Testis (tissue), 3 donors: Measurements from ENCODE around the gene RAB27A. TPM values are rescaled to one million over a fixed set of nuclear protein-coding genes. Genes with fewer than 3 reads are reported as not detected.

Experiments used
- DNase-seq: peaks from one replicate; pipeline ENCODE4 v3.0.0-alpha.2; 2019
- H3K27ac ChIP-seq, 2 donors: fragments of 200-600 bp; sonication (generic); one replicate each; pipeline ENCODE4 v1.5.1; 2019
- H3K27me3 ChIP-seq: fragments of 200-600 bp; sonication (generic); one replicate; pipeline ENCODE4 v1.5.1; 2019
- H3K36me3 ChIP-seq: fragments of 200-600 bp; sonication (generic); one replicate; pipeline ENCODE4 v1.5.1; 2017; ENCODE audit warnings: low read depth; ENCODE audit errors: missing control alignments
- H3K4me1 ChIP-seq: fragments of 200-600 bp; sonication (generic); one replicate; pipeline ENCODE4 v1.5.1; 2019
- H3K4me3 ChIP-seq, 2 donors: fragments of 200-600 bp; sonication (generic); one replicate each; pipeline ENCODE4 v1.5.1; 2017 to 2019
- H3K9me3 ChIP-seq: fragments of 200-600 bp; sonication (generic); one replicate; pipeline ENCODE4 v1.5.1; 2017
- POLR2A ChIP-seq: fragments of 450-650 bp; IDR thresholded peaks from one replicate; pipeline ENCODE4 v1.6.1; 2017; ENCODE audit warnings: antibody characterized with exemption, mild to moderate bottlenecking, moderate library complexity
- WGBS, 2 donors: methylation state at CpG; one replicate each; pipeline ENCODE4 v1.1.5; 2018; 5-methylcytosine and 5-hydroxymethylcytosine counted together
- intact Hi-C: fragments of 100-400 bp; cut with DNase I; formaldehyde crosslinking; loops from one replicate; pipeline ENCODE4 v1.15.1; 2023; ENCODE audit warnings: low total_unique reads
- polyA plus RNA-seq: library from polyadenylated mRNA; stranded (reverse); fragments of 350-450 nt; fragmentation: Illumina TruSeq; extraction: RNeasy Lipid Tissue Mini Kit (QIAGEN cat#74804); gene quantifications from one replicate; pipeline ENCODE4 v1.2.3, GENCODE V29; 2014; ENCODE audit warnings: low read depth, low replicate concordance; ENCODE audit not compliant: insufficient read depth
- total RNA-seq, 2 donors: library from RNA; depleted of rRNA; stranded (reverse); fragments of >200 nt; gene quantifications; one replicate each; pipeline ENCODE4 v1.2.3, GENCODE V29; 2016
- TF ChIP-seq, protein P1 (sequence below), 3 experiments: fragments of 450-650 bp in 2 of 3; fragments of 200-600 bp in 1 of 3; sonication (generic) in 1 of 3; IDR thresholded peaks; one replicate each; pipeline ENCODE4 v1.5.1; 2016 to 2019; ENCODE audit warnings: antibody characterized with exemption in 3 of 3, mild to moderate bottlenecking in 2 of 3, moderate library complexity in 1 of 3

The RAB27A gene
- total and polyA plus RNA-seq, 3 donors from 2014 or later = 13.1 to 19.2 (median 13.7) TPM

DNA sequence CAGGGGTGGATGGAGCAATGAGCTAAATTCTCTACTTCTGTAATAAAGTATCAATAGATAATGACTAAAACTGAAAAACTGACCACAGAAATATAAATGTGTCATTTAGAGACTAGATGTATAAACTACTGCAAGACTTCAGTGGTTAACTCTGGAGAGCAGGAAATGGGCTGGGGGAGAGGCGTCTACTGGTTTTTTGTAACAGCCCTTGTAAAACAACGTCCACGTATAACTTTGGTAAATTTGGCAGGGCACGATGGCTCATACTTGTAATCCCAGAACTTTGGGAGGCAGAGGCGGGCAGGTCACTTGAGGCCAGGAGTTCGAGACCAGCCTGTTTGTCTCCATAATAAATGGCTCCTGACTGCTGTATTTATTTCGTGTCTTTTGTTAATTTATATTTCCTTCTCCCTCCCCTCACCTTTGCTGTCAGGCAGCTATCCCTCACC is 12.5 kb downstream of the RAB27A start:
- H3K27ac ChIP-seq = no peak overlapping the region
- H3K27me3 ChIP-seq = no peaks in the 10 kb centered on the region
- intact Hi-C loops = no loop called here
- H3K4me3 ChIP-seq = no peak overlapping the region
- TF ChIP-seq, protein P1, sequence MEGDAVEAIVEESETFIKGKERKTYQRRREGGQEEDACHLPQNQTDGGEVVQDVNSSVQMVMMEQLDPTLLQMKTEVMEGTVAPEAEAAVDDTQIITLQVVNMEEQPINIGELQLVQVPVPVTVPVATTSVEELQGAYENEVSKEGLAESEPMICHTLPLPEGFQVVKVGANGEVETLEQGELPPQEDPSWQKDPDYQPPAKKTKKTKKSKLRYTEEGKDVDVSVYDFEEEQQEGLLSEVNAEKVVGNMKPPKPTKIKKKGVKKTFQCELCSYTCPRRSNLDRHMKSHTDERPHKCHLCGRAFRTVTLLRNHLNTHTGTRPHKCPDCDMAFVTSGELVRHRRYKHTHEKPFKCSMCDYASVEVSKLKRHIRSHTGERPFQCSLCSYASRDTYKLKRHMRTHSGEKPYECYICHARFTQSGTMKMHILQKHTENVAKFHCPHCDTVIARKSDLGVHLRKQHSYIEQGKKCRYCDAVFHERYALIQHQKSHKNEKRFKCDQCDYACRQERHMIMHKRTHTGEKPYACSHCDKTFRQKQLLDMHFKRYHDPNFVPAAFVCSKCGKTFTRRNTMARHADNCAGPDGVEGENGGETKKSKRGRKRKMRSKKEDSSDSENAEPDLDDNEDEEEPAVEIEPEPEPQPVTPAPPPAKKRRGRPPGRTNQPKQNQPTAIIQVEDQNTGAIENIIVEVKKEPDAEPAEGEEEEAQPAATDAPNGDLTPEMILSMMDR (IDR thresholded peaks at IDR 0.05) = no peak
- no peak for TF ChIP-seq POLR2A
- no peaks in the 10 kb centered on the region for H3K9me3 ChIP-seq
- 57 to 62% methylated on average over 7 of the region's 7 CpGs for WGBS, 2 donors
- no peaks in the 10 kb centered on the region for H3K36me3 ChIP-seq
- no peaks in the 10 kb centered on the region for H3K4me1 ChIP-seq
- DNase-seq = no peak

DNA sequence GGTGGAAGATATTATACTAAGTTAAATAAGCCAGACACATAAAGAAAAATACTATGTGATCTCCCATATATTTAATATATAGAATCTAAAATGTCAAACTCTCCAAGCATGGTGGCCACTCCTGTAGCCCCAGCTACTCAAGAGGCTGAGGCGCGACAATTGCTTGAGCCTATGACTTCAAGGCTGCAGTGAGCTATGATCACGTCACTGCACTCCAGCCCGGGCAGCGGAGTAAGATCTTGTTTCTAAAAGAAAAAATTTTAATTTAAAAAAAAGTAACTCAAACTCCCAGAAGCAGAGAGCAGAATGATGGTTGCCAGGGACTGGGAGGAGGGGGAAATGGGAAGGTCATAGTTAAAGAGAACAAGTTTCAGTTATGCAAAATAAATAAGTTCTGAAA is 13.3 kb downstream of the RAB27A start:
- TF ChIP-seq, protein P1 (IDR thresholded peaks at IDR 0.05) = no peak
- TF ChIP-seq POLR2A = no peak
- Histone ChIP-seq H3K36me3 (no peaks in the 10 kb centered on the region), H3K4me1 (no peaks in the 10 kb centered on the region), H3K9me3 (no peaks in the 10 kb centered on the region), H3K27me3 (no peaks in the 10 kb centered on the region), H3K27ac (no peak overlapping the region), H3K4me3 (no peak overlapping the region)
- no peak for DNase-seq
- intact Hi-C loops = no loop called here
- WGBS, 2 donors = 86% methylated on average over 5 of the region's 5 CpGs

DNA sequence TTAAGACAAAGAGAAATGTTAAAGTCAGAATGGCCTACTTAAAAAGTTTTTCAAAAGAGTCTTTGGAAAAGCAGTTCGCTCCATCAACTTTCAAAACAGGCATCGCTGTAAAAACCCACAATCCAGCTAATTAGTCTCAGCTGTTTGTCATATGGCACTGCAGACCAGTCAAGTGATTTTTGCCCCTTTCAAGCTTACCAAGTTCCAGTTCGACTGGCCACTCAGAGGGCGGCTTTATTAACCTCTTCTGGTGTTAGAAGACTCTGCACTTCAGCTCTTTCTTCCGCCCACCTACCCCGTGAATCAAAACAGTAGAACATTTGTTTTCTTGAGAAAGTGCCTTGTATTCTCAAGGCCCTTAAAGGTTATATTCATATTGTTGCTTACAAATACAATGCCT is 19.3 kb downstream of the RAB27A start:
- intact Hi-C loops = no loop called here
- WGBS, 2 donors = 80 to 84% methylated on average over 6 of the region's 6 CpGs

DNA sequence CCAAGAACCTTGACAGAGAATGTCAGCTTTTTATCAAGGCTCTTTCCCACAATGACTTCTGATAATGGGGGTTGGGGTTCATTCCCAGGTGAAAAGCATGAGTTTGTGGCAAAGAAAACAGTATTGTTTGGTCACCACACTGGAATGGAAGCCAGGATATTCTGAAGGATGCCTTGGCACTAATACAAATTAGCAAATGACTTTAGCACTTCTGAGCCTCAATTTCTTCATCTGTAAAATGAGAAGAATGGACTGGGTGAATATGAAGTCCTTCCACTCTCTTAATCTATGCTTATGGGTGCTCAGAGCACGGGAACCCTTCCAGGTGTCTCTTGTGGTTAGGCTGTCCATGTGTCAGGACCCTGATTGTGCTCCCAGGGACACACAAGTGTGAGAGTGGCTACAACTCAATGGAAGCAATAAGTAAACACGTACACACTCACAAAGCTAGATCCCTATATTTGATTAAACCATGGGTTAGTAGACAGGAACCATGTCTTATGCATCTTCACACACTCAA is 21.4 kb downstream of the RAB27A start:
- intact Hi-C loops = no loop called here
- Histone ChIP-seq H3K27me3 (no peaks in the 10 kb centered on the region), H3K4me3 (no peak overlapping the region), H3K27ac (no peak overlapping the region), H3K36me3 (no peaks in the 10 kb centered on the region), H3K9me3 (no peaks in the 10 kb centered on the region), H3K4me1 (no peaks in the 10 kb centered on the region)
- TF ChIP-seq, protein P1 (IDR thresholded peaks at IDR 0.05) = no peak
- TF ChIP-seq POLR2A = no peak
- 92 to 95% methylated on average over 2 of the region's 2 CpGs for WGBS, 2 donors
- no peak for DNase-seq

More for the DNA sequence above, 19.3 kb downstream of the RAB27A start:
- H3K4me1 ChIP-seq = no peaks in the 10 kb centered on the region
- no peaks in the 10 kb centered on the region for H3K9me3 ChIP-seq
- TF ChIP-seq POLR2A = no peak
- TF ChIP-seq, protein P1 (IDR thresholded peaks at IDR 0.05) = no peak
- no peaks in the 10 kb centered on the region for H3K36me3 ChIP-seq
- no peak overlapping the region for H3K4me3 ChIP-seq
- no peak overlapping the region for H3K27ac ChIP-seq
- DNase-seq = no peak
- no peaks in the 10 kb centered on the region for H3K27me3 ChIP-seq
